GM12864 (cell line): ENCODE measurements around the gene TPM4.

Experiments used
- DNase-seq: peaks from one replicate; pipeline ENCODE4 v3.0.0-alpha.2; 2011; ENCODE audit warnings: low read depth
- H3K4me3 ChIP-seq: 2 replicates; pipeline ENCODE4 v1.5.1; 2011; ENCODE audit warnings: mild to moderate bottlenecking, low read depth, low read length, control low read depth
- TF ChIP-seq, protein P1 (sequence below): IDR thresholded peaks from 2 replicates; pipeline ENCODE4 v1.5.1; 2011; ENCODE audit warnings: low read depth, mild to moderate bottlenecking, moderate library complexity, low read length, control low read depth, inconsistent platforms; ENCODE audit errors: missing control alignments

TPM4 gene

DNA sequence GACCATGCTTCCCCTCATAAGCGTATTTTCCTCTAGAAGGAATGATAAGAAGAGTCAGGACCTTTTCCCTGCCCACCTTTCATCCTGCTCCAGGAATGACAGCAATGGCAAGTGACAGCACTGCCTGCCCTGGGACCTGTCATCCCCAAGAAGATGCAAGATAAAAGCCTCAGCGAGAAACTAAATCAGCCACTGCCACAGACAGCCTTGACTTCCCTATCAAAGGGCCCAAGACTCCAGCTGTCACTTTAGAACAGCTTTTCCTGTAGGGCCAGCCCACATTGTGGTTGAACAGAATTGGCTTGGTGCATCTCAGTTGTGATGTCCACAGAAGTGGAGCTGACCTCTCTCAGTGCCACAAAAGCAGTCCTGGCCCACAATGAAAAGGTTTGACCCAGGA, 36.5 kb downstream of the TPM4 start:
- DNase-seq, result no peak
- peak overlapping the region; percentile 67 for H3K4me3 ChIP-seq

DNA sequence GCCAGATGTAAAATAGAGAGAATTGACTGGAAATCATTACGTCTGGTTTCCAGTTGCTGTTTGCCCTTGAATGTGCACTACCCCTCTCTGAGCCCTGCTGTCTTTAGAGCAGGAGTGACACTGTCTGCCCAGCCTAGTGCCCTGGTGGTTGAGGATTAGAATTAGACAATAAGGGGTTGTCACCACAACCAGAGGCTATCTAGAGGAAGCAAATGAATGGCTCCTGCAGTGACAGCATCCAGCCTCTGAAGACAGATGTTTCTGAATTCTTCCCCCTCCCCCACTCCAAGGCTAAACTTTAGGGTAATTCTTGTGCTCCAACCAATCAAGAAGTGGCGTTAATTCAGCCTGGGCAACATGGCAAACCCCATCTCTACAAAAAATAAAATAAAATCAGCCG, 37.4 kb downstream of the TPM4 start:
- DNase-seq, result no peak
- H3K4me3 ChIP-seq, result no peak overlapping the region; the same call in none of the 2 replicates
- TF ChIP-seq, protein P1, sequence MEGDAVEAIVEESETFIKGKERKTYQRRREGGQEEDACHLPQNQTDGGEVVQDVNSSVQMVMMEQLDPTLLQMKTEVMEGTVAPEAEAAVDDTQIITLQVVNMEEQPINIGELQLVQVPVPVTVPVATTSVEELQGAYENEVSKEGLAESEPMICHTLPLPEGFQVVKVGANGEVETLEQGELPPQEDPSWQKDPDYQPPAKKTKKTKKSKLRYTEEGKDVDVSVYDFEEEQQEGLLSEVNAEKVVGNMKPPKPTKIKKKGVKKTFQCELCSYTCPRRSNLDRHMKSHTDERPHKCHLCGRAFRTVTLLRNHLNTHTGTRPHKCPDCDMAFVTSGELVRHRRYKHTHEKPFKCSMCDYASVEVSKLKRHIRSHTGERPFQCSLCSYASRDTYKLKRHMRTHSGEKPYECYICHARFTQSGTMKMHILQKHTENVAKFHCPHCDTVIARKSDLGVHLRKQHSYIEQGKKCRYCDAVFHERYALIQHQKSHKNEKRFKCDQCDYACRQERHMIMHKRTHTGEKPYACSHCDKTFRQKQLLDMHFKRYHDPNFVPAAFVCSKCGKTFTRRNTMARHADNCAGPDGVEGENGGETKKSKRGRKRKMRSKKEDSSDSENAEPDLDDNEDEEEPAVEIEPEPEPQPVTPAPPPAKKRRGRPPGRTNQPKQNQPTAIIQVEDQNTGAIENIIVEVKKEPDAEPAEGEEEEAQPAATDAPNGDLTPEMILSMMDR, result no peak

More for the DNA sequence above, 36.5 kb downstream of the TPM4 start:
- TF ChIP-seq, protein P1, result no peak

DNA sequence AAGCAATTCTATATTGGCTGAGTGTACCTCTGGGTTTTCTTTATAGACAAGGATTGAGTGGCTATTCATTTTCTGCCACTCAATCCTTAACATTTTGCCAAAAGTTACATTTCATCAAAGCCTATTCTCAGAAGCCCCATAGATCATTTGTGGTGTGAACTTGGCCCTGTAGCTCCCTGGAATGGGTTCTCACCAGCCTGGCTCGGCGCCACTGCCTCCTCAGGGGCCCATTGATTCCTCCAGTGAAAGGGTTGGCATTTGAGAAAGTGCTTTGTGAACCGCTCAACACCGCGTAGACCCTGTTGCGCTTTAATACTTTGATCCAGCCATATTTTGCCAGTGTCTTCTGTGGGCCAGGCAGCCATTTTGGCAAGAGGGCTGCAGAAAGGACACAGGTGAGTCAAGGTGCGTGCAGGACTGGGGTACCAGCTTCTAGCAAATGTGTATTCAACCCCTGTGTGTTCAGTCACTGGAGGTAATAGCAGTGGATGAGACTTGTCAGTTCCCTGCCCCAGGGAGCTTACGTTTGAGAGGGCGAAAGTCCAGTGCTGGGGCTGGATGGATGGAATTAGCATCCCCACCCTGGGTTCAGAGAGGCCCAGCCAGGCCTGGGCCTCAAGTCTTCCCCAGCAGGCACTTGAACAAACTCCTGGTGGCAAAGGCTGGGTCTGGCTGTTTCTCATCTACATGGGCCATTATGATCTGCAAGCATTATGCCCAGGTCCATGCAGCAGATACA, 39.2 kb downstream of the TPM4 start:
- TF ChIP-seq, protein P1, result no peak
- no peak overlapping the region for H3K4me3 ChIP-seq
- DNase-seq, result no peak

DNA sequence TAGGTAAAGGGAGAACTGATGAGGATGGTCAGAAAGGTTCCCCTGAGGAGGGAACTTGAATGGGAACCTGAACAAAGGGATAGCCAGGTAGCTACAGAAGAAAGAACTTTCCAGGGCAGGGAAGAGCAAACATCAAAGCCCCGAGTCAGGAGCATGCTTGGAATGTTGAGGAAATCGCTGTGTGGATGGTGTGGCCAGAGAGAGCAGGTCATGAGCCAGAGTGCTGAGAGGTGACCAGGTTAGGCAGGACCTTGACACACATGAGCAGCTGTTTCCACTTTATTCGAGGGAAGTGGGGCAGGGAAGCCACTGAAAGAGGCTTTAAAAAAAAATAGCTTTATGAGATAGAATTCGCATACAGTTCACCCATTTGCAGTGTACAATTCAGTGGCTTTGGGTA, 39.8 kb downstream of the TPM4 start:
- H3K4me3 ChIP-seq, result no peak overlapping the region
- DNase-seq, result no peak

DNA sequence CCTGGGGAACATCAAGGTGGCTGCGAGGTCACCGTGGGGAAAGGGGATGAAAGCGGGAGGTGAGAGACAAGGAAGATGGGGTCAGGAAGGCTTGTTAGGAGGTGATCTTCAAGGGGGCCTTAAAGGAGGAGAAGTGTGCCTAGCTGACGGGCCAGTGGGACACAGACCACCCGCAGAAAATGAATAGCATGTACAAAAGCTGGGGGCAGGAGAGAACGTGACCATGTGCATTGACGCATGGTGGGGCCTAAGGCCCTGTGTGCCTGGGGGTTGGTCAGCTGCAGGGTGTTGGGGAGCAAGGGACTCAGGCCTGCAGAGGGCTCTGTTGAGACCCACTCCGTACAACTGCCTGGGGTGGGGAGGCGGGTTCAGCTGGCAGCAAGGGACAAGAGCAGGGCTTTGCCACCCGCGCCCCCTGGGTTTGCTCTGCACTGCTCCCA, 41.3 kb downstream of the TPM4 start:
- H3K4me3 ChIP-seq, result peak overlapping the region; percentile 31
- DNase-seq, result no peak
- TF ChIP-seq, protein P1, result peak; percentile 61

More for the DNA sequence above, 39.8 kb downstream of the TPM4 start:
- TF ChIP-seq, protein P1, result no peak

DNA sequence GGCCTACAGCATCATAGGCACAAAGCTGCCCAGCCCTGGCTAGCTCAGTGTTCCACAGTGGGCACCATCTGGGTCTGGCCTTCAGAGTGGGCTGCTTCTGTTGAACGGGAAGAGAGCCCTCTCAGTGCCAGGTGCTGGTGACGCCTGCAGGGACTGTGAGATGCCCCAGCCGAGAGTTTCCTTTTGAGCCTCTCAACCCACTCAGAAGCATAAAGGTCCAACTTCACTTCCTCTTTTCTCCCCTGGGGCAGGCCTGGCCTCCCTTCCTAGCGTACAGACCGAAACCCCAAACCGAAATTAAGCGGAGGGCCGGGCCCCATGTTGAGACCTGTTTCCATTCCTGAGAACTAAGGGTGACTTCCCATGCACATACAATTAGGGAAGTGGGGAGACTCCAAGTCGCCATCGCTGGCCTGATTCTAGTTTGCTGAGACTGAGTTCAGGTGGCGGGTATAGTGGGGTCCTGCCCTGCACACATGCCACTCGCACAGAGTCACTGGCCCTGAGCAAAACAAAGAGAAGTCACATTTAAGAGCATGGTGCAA, 42.3 kb downstream of the TPM4 start:
- peak; percentile 97 for DNase-seq
- TF ChIP-seq, protein P1, result no peak
- peak overlapping the region; percentile 23 for H3K4me3 ChIP-seq

DNA sequence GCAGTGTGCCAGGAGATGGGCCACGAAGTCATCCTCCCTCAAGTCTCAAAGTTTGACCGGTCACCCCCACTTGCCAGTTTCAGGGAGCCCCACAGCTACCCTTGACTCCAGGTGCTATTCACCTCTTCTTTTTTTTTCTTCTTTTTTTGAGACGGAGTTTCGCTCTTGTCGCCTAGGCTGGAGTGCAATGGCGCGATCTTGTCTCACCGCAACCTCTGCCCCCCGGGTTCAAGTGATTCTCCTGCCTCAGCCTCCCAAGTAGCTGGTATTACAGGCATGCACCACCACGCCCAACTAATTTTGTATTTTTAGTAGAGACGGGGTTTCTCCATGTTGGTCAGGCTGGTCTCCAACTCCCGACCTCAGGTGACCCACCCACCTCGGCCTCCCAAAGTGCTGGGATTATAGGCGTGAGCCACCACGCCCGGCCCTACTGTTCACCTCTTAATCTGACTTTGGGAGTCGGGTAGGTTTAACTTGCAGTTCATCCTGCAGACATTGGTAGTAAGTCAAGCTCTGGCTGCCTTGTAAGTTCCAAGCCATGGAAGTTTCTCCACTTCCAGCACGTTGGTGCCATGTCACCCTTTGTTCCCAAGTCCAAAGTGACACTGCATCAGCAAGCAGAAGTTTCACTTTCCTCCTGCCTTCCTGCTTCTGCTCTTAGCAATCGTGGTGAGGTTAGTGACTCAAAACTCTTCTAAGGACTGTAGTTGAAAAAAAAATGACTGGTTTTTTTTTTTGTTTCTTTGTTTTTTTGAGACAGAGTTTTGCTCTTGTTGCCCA, 43.0 kb downstream of the TPM4 start:
- H3K4me3 ChIP-seq, result peak overlapping the region; percentile 23; the same call in 1 of the 2 replicates
- DNase-seq, result peak; percentile 85
